NCI-H1930 (cell line): ENCODE data around the gene SGCD.
"Not testable (repeated sequence)": the region's sequence is repeated elsewhere in the genome, so short reads cannot be mapped to it uniquely, and the experiment has no call there.

ENCODE experiments used
- DNase-seq, 2 experiments: peaks; one replicate each; lab custom pipeline; 2025; lab: John Stamatoyannopoulos, UW

Gene SGCD

DNA sequence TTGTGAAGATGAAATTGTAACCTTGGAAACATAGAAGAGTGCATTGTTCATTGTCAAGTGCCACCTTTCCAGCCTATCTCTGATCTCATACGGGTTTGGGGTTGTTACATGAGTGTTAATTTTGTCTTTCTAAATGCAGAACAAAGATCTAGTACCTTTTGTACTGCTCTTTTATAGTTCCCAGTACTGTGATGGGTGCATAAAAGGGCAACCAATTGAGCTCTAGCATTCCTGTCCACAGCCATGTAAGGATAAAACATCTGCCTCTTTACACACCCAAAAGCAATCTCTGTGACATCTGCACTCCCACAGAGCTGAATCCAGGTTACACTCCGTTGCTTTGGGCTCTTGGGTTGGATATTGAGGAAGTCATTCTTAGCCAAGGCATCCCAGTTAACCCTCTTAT is 255.2 kb downstream of the SGCD start:
- DNase-seq, result no peak

DNA sequence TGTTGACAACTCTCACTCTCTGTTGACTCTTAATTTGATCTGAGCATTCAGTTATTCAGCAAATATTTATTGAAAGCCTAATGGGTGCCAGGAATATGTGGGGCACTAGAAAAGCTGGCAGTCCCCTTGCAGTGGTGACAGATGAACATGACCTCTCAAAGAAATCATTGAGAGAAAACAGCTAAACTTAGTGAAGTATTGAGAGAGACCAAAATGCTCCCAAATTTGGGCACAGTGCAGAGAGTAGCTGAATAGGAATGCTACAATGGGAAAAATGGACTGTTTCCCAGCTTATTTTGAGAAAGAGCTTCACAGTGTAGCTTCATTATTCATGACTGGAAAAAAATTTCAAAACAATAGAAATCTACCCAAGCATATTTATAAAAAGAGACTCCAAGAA is 257.9 kb downstream of the SGCD start:
- no peak for DNase-seq

DNA sequence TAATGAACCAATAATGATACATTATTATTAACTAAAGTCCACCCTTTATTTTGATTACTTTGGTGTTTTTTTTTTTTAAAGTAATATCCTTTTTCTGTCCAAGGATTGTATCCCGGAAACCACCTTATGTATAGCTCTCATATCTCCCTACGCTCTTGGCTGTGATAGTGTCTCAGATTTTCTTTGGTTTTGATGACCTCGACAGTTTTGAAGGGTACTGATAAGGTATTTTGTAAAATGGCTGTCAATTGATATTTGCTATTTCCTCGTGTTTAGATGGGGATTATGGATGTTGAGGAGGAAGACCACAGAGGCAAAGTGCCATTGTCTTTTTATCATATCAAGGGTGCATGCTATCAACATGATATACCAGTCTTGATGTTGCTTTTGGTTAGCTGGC is 259.0 kb downstream of the SGCD start:
- DNase-seq, result no peak

- DNase-seq, result no peak
Observed at GRCh38 chr5:156587012-156587411, 260.0 kb downstream of the SGCD start.

DNA sequence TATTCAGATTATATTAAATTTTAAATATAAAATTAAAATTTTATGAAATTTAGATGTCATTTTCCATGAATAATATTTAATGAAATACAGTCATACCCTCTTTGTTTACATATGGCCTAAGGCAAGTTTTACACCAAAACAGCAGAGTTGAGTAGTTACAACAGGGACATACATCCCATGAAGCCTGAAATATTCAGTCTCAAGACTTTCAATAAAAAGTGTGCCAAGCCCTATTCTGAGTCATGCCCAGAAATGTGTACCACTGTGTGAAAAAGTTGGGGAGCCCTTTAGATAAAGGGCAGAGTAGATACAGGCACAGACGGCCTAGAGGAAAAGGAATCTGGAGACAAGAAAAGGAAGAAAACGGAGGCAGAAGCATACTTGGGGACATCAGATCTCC is 261.3 kb downstream of the SGCD start:
- no peak for DNase-seq

- no peak for DNase-seq
Observed at GRCh38 chr5:156589104-156589945, 262.4 kb downstream of the SGCD start.

DNA sequence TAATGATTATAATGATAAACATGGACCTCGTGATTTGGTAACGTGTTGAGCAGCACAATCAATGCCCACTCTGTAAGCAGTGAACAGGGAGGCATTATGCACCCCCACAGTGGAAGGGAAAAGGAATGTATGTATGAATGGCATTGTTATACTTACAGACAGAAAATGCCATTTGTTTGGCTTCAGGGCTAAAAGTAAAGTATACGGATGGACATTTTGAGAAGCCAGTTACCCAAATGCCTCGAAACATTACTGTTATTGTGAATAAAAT is 262.9 kb downstream of the SGCD start:
- no peak for DNase-seq

DNA sequence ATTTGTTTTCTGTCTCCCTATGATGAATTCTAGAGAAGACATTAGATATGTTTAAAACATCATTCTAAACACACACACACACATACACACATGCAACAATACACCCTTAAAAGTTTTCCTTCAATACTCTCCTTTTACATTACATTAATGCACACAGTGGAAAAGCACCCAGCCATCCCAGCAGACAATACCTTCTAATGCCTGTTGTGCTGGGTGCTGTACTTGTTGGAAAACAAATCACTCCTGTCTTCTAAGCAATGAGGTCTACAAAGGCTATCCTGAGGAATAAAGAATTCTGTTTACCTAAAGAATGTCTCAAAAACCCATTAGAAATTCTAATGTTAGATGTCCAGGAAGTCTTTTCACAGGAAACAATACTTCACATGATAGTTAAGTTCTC is 264.0 kb downstream of the SGCD start:
- no peak for DNase-seq

- no peak for DNase-seq
Observed at GRCh38 chr5:156591631-156592030, 264.7 kb downstream of the SGCD start.

DNA sequence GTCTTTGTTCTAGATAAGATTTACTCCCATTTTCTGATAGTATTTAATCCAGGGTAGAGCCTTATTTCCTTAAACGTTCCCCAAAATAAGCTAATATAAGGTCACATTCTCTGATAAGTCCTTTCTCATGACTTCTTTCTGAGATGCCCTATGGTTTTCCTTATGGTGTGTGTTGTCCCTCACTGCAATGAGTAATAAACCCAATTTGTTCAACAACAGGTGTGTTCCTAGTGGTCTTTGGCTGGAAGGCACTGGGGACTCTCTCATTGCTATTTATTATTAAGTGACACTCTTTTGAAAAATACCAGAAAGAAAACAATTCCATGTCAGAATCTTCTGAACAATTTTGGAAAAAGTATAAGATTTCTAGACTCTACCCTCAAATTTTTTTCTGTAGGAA is 266.6 kb downstream of the SGCD start:
- DNase-seq, result no peak

DNA sequence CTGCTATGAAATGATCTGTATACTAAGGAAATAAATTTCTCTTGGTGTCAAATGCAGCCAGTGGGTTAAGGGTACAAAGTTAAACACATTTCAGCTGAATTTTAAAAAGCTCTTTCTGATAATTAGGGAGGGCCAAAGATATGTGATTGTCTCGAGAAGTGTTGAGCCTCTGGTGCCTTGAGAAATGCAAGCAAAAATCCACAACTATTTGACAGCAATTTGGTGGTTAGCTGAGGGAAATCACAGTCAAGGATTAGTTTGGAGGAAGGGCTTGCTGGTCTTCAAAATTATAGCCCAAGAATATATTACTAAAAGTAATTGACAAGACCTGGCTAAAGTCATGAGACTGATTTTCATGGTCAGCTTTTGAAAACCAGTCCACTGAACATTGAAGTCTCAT is 267.4 kb downstream of the SGCD start:
- DNase-seq, result no peak

- no peak for DNase-seq
Observed at GRCh38 chr5:156595132-156595787, 268.3 kb downstream of the SGCD start.

DNA sequence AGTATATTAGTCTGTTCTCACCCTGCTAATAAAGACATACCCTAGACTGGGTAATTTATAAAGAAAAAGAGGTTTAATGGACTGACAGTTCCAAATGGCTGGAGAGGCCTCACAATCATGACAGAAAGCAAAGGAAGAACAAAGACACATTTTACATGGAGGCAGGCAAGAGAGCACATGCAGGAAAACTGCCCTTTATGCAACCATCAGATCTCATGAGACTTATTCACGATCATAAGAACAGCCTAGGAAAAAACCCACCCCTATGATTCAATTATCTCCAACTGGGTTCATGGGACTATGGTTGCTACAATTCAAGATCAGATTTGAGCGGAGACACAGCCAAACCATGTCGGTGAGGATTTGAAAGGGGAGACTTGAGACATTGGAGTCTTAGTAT is 270.3 kb downstream of the SGCD start:
- no peak for DNase-seq

GRCh38 chr5:156598964-156599363 is 272.0 kb downstream of the SGCD start:
- DNase-seq, result no peak

DNA sequence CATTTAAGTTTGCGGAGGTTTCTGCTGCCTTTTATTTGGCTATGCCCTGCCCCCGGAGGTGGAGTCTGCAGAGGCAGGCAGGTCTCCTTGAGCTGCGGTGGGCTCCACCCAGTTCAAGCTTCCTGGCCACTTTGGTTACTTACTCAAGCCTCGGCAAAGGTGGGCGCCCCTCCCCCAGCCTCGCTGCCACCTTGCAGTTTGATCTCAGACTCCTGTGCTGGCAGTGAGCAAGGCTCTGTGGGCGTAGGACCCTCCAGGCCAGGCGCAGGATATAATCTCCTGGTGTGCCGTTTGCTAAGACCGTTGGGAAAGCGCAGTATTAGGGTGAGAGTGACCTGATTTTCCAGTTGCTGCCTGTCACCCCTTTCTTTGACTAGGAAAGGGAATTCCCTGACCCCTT is 283.6 kb downstream of the SGCD start:
- not testable (repeated sequence) for DNase-seq

- DNase-seq, result no peak
Observed at GRCh38 chr5:156615901-156616300, 288.9 kb downstream of the SGCD start.

- DNase-seq, result no peak
Observed at GRCh38 chr5:156617426-156617825, 290.5 kb downstream of the SGCD start.

DNA sequence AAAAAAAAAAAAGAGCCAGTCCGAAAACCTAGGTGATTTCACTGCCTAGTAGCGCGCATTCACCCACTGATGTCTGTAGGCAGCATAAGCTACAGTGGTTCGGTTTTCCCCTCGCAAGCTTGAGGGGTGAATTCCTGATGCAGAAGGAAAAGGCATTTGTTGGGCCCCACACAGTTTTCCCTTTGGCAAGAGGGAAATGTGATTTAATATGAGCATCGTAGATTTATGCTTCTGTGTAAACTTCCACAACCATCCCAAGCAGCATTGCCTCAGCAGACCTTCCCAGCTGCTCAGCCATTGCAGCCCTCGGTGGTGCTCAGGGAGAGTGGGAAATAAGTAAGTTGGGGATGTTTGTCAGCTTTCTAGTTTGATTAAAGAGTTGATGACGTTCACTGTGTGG is 291.6 kb downstream of the SGCD start:
- no peak for DNase-seq

- no peak for DNase-seq
Observed at GRCh38 chr5:156621719-156622118, 294.8 kb downstream of the SGCD start.

GRCh38 chr5:156623381-156624040 is 296.5 kb downstream of the SGCD start:
- DNase-seq, result no peak

DNA sequence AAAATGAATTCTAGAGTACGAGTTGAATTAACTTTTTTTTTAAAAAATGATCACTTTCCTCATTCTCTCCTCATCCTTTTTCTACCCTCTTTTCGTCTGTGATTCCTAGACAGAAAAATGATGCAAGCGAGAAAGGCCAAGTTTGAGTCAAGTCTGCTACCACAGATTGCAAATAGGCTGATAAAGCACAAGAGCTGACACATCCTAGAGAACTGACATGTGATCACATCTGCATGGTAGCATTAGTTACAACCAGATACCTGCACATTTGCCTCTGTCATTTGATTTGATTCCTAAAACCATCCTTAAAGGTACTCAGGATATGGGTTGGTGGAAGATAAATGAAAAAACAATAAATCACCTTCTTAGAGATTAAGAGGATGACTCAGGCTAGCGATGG is 297.7 kb downstream of the SGCD start:
- no peak for DNase-seq

GRCh38 chr5:156628421-156628820 is 301.5 kb downstream of the SGCD start:
- no peak for DNase-seq

DNA sequence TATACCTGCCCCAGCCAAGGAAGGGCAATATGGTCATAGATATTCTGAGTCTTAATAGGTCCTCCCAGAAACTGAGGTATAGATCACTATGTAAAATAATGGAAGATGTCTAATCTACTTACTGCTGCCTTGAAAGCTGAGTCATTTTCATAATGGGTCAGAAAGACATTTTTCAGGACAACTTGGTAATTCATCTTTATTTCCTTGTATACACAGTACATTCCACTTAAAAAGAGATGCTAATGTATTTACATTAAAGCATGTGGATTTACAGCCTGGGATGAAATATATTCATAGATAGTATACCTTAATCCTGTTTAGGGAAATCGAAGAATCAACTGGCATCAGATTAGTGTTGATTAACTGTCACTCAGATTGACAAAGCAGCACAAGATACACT is 304.0 kb downstream of the SGCD start:
- DNase-seq, result no peak
